ENCODE results near the gene TMX3. TPM values are rescaled to one million over a fixed set of nuclear protein-coding genes. Genes with fewer than 3 reads are reported as not detected.

Gene TMX3
- polyA plus RNA-seq, 4 donors: 14.5 to 85.7 (median 33.8) TPM

- no peak overlapping the region for H3K4me3 ChIP-seq (ENCODE audit: low read depth in 1 of 3, low read length in 3 of 3)
- 63 to 91% (median 85%) methylated on average over 5 of the region's 5 CpGs for WGBS, 3 donors
- no peak overlapping the region for H3K27ac ChIP-seq (ENCODE audit: low read depth in 1 of 3, low read length in 2 of 3)
- FAIRE-seq: no peak
- no peaks in the 10 kb centered on the region for H3K36me3 ChIP-seq (ENCODE audit: control insufficient read depth in 3 of 3, insufficient read depth in 2 of 3, low read depth in 1 of 3, low read length in 3 of 3)
- no peaks in the 10 kb centered on the region for H3K9me3 ChIP-seq (ENCODE audit: control insufficient read depth in 2 of 2, insufficient read depth in 1 of 2, low read depth in 1 of 2, low read length in 1 of 2)
- no peaks in the 10 kb centered on the region for H3K4me1 ChIP-seq (ENCODE audit: control insufficient read depth in 3 of 3, insufficient read depth in 2 of 3, low read depth in 1 of 3, low read length in 2 of 3)
- no peaks in the 10 kb centered on the region for H3K27me3 ChIP-seq (ENCODE audit: control insufficient read depth in 3 of 3, insufficient read depth in 3 of 3, low read length in 3 of 3)
- no peak for DNase-seq
Measured at GRCh38 chr18:68667121-68667520, 47.8 kb downstream of the TMX3 start.

- no peak for FAIRE-seq
- DNase-seq: no peak
- no peaks in the 10 kb centered on the region for H3K36me3 ChIP-seq (ENCODE audit: control insufficient read depth in 3 of 3, insufficient read depth in 2 of 3, low read depth in 1 of 3, low read length in 3 of 3)
- no peak overlapping the region for H3K4me3 ChIP-seq (ENCODE audit: low read depth in 1 of 3, low read length in 3 of 3)
- no peak overlapping the region for H3K27ac ChIP-seq (ENCODE audit: low read depth in 1 of 3, low read length in 2 of 3)
- H3K4me1 ChIP-seq (ENCODE audit: control insufficient read depth in 3 of 3, insufficient read depth in 2 of 3, low read depth in 1 of 3, low read length in 2 of 3): no peaks in the 10 kb centered on the region
- H3K27me3 ChIP-seq (ENCODE audit: control insufficient read depth in 3 of 3, insufficient read depth in 3 of 3, low read length in 3 of 3): no peaks in the 10 kb centered on the region
- H3K9me3 ChIP-seq (ENCODE audit: control insufficient read depth in 2 of 2, insufficient read depth in 1 of 2, low read depth in 1 of 2, low read length in 1 of 2): no peaks in the 10 kb centered on the region
Measured at GRCh38 chr18:68666381-68666780, 48.5 kb downstream of the TMX3 start.

- FAIRE-seq: no peak
- DNase-seq: no peak
- WGBS, 3 donors: 75 to 95% (median 93%) methylated on average over 1 of the region's 1 CpG
- H3K4me1 ChIP-seq (ENCODE audit: control insufficient read depth in 3 of 3, insufficient read depth in 2 of 3, low read depth in 1 of 3, low read length in 2 of 3): no peaks in the 10 kb centered on the region
- no peaks in the 10 kb centered on the region for H3K9me3 ChIP-seq (ENCODE audit: control insufficient read depth in 2 of 2, insufficient read depth in 1 of 2, low read depth in 1 of 2, low read length in 1 of 2)
- H3K4me3 ChIP-seq (ENCODE audit: low read depth in 1 of 3, low read length in 3 of 3): no peak overlapping the region
- no peak overlapping the region for H3K27ac ChIP-seq (ENCODE audit: low read depth in 1 of 3, low read length in 2 of 3)
- no peaks in the 10 kb centered on the region for H3K27me3 ChIP-seq (ENCODE audit: control insufficient read depth in 3 of 3, insufficient read depth in 3 of 3, low read length in 3 of 3)
- no peaks in the 10 kb centered on the region for H3K36me3 ChIP-seq (ENCODE audit: control insufficient read depth in 3 of 3, insufficient read depth in 2 of 3, low read depth in 1 of 3, low read length in 3 of 3)
Measured at GRCh38 chr18:68665628-68666027, 49.3 kb downstream of the TMX3 start.

- H3K27me3 ChIP-seq (ENCODE audit: control insufficient read depth in 3 of 3, insufficient read depth in 3 of 3, low read length in 3 of 3): no peaks in the 10 kb centered on the region
- H3K36me3 ChIP-seq (ENCODE audit: control insufficient read depth in 3 of 3, insufficient read depth in 2 of 3, low read depth in 1 of 3, low read length in 3 of 3): no peaks in the 10 kb centered on the region
- H3K4me1 ChIP-seq (ENCODE audit: control insufficient read depth in 3 of 3, insufficient read depth in 2 of 3, low read depth in 1 of 3, low read length in 2 of 3): no peaks in the 10 kb centered on the region
- 62 to 77% (median 62%) methylated on average over 4 of the region's 4 CpGs for WGBS, 3 donors
- H3K4me3 ChIP-seq (ENCODE audit: low read depth in 1 of 3, low read length in 3 of 3): no peak overlapping the region
- H3K27ac ChIP-seq (ENCODE audit: low read depth in 1 of 3, low read length in 2 of 3): no peak overlapping the region
- no peak for DNase-seq
- no peak for FAIRE-seq
- no peaks in the 10 kb centered on the region for H3K9me3 ChIP-seq (ENCODE audit: control insufficient read depth in 2 of 2, insufficient read depth in 1 of 2, low read depth in 1 of 2, low read length in 1 of 2)
Measured at GRCh38 chr18:68662754-68663153, 52.2 kb downstream of the TMX3 start.

DNA sequence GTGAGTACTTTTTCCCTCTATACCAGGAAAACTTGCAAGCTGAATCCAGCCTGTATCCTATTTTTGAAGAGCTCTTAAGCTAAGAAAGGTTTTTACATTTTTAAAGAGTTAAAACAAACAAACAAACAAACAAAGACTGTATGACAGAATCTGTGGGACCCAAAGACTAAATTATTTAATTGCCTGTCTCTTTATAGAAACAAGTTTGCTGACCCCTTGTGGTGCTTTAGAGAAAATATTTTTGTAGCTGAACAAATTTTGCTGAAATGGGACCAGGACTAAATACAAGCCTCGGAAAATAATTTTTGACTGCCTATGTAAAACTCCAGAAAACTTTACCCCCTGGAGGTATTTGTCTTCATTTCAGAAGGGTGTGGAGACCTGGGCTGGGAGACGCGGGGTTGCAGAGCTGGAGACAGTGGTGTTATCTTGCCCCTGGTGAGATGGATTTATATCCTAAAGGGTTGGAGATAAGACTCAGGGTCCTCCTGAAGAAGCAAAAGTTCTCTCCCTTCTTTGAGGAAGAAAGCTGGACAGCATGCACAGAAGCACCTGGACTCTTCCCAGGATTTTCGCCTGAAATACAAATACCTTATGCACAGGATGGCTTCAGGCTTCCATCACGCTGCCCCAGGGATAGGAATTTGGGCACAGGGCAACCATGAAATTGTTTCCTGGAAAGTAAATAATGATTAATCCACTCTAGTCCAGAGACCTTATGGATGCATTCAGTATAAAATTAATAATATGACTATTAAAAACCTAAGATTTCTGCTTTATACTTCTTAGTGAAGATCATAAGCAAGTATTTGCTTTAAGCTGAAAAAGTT lies 54.3 kb downstream of the TMX3 start:
- H3K27ac ChIP-seq (ENCODE audit: low read depth in 1 of 3, low read length in 2 of 3): no peak overlapping the region
- H3K27me3 ChIP-seq (ENCODE audit: control insufficient read depth in 3 of 3, insufficient read depth in 3 of 3, low read length in 3 of 3): no peaks in the 10 kb centered on the region
- H3K4me1 ChIP-seq (ENCODE audit: control insufficient read depth in 3 of 3, insufficient read depth in 2 of 3, low read depth in 1 of 3, low read length in 2 of 3): no peaks in the 10 kb centered on the region
- H3K36me3 ChIP-seq (ENCODE audit: control insufficient read depth in 3 of 3, insufficient read depth in 2 of 3, low read depth in 1 of 3, low read length in 3 of 3): no peaks in the 10 kb centered on the region
- no peak overlapping the region for H3K4me3 ChIP-seq (ENCODE audit: low read depth in 1 of 3, low read length in 3 of 3)
- 21 to 51% (median 24%) methylated on average over 5 of the region's 5 CpGs for WGBS, 3 donors
- FAIRE-seq (no peak), DNase-seq (peak; percentile 14 to 28)
- H3K9me3 ChIP-seq (ENCODE audit: control insufficient read depth in 2 of 2, insufficient read depth in 1 of 2, low read depth in 1 of 2, low read length in 1 of 2): no peaks in the 10 kb centered on the region

GRCh38 chr18:68648191-68648590 lies 66.7 kb downstream of the TMX3 start:
- Histone ChIP-seq H3K4me3 (ENCODE audit: low read depth in 1 of 3, low read length in 3 of 3) (no peak overlapping the region), H3K27me3 (ENCODE audit: control insufficient read depth in 3 of 3, insufficient read depth in 3 of 3, low read length in 3 of 3) (no peaks in the 10 kb centered on the region), H3K36me3 (ENCODE audit: control insufficient read depth in 3 of 3, insufficient read depth in 2 of 3, low read depth in 1 of 3, low read length in 3 of 3) (no peaks in the 10 kb centered on the region), H3K9me3 (ENCODE audit: control insufficient read depth in 2 of 2, insufficient read depth in 1 of 2, low read depth in 1 of 2, low read length in 1 of 2) (no peaks in the 10 kb centered on the region), H3K4me1 (ENCODE audit: control insufficient read depth in 3 of 3, insufficient read depth in 2 of 3, low read depth in 1 of 3, low read length in 2 of 3) (no peaks in the 10 kb centered on the region), H3K27ac (ENCODE audit: low read depth in 1 of 3, low read length in 2 of 3) (no peak overlapping the region)
- FAIRE-seq: no peak
- DNase-seq: no peak

- no peaks in the 10 kb centered on the region for H3K27me3 ChIP-seq (ENCODE audit: control insufficient read depth in 3 of 3, insufficient read depth in 3 of 3, low read length in 3 of 3)
- FAIRE-seq: no peak
- WGBS, 3 donors: 43 to 68% (median 62%) methylated on average over 3 of the region's 3 CpGs
- H3K9me3 ChIP-seq (ENCODE audit: control insufficient read depth in 2 of 2, insufficient read depth in 1 of 2, low read depth in 1 of 2, low read length in 1 of 2): peaks cover 0 to 7% of the 10 kb centered on the region in 2 donors
- DNase-seq: no peak
- no peak overlapping the region for H3K27ac ChIP-seq (ENCODE audit: low read depth in 1 of 3, low read length in 2 of 3)
- no peaks in the 10 kb centered on the region for H3K4me1 ChIP-seq (ENCODE audit: control insufficient read depth in 3 of 3, insufficient read depth in 2 of 3, low read depth in 1 of 3, low read length in 2 of 3)
- no peak overlapping the region for H3K4me3 ChIP-seq (ENCODE audit: low read depth in 1 of 3, low read length in 3 of 3)
- H3K36me3 ChIP-seq (ENCODE audit: control insufficient read depth in 3 of 3, insufficient read depth in 2 of 3, low read depth in 1 of 3, low read length in 3 of 3): no peaks in the 10 kb centered on the region
Measured at GRCh38 chr18:68642003-68642402, 72.9 kb downstream of the TMX3 start.

DNA sequence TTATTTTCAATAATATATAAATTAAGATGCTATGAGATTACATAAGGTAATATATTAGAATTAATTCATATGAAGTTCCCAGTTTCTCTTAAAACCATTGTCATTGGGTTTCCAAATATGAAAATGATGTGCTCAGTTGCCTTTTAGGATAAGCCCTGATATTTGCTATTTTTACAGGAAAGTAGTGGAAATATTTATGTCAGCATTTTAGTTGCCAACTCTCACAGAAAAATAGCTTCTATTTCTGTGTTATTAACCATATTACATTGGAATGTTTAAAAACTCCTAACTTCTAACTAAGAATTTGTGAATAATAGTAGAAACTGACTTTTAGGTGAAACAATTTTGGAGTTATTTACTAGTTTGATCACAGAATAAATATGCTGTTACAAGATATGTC lies 74.0 kb downstream of the TMX3 start:
- H3K27me3 ChIP-seq (ENCODE audit: control insufficient read depth in 3 of 3, insufficient read depth in 3 of 3, low read length in 3 of 3): no peaks in the 10 kb centered on the region
- H3K27ac ChIP-seq (ENCODE audit: low read depth in 1 of 3, low read length in 2 of 3): no peak overlapping the region
- H3K4me3 ChIP-seq (ENCODE audit: low read depth in 1 of 3, low read length in 3 of 3): no peak overlapping the region
- H3K9me3 ChIP-seq (ENCODE audit: control insufficient read depth in 2 of 2, insufficient read depth in 1 of 2, low read depth in 1 of 2, low read length in 1 of 2): peaks cover 0 to 7% of the 10 kb centered on the region in 2 donors
- H3K36me3 ChIP-seq (ENCODE audit: control insufficient read depth in 3 of 3, insufficient read depth in 2 of 3, low read depth in 1 of 3, low read length in 3 of 3): no peaks in the 10 kb centered on the region
- no peak for FAIRE-seq
- no peaks in the 10 kb centered on the region for H3K4me1 ChIP-seq (ENCODE audit: control insufficient read depth in 3 of 3, insufficient read depth in 2 of 3, low read depth in 1 of 3, low read length in 2 of 3)
- no peak for DNase-seq

- 87 to 93% (median 90%) methylated on average over 6 of the region's 6 CpGs for WGBS, 3 donors
- H3K9me3 ChIP-seq (ENCODE audit: control insufficient read depth in 2 of 2, insufficient read depth in 1 of 2, low read depth in 1 of 2, low read length in 1 of 2): peaks cover 0 to 7% of the 10 kb centered on the region in 2 donors
- H3K27me3 ChIP-seq (ENCODE audit: control insufficient read depth in 3 of 3, insufficient read depth in 3 of 3, low read length in 3 of 3): no peaks in the 10 kb centered on the region
- no peaks in the 10 kb centered on the region for H3K36me3 ChIP-seq (ENCODE audit: control insufficient read depth in 3 of 3, insufficient read depth in 2 of 3, low read depth in 1 of 3, low read length in 3 of 3)
- H3K4me3 ChIP-seq (ENCODE audit: low read depth in 1 of 3, low read length in 3 of 3): no peak overlapping the region
- H3K27ac ChIP-seq (ENCODE audit: low read depth in 1 of 3, low read length in 2 of 3): no peak overlapping the region
- H3K4me1 ChIP-seq (ENCODE audit: control insufficient read depth in 3 of 3, insufficient read depth in 2 of 3, low read depth in 1 of 3, low read length in 2 of 3): no peaks in the 10 kb centered on the region
- no peak for DNase-seq
- no peak for FAIRE-seq
Measured at GRCh38 chr18:68638613-68639012, 76.3 kb downstream of the TMX3 start.

Data from small intestine (tissue), 7 donors.